ENCODE results near the gene ZNF592. TPM values are rescaled to one million over a fixed set of nuclear protein-coding genes. Genes with fewer than 3 reads are reported as not detected.

ZNF592 gene
- polyA plus RNA-seq, 2 of the 4 experiments (the other 2 are of a cell fraction) = 12.4 to 13.9 TPM

DNA sequence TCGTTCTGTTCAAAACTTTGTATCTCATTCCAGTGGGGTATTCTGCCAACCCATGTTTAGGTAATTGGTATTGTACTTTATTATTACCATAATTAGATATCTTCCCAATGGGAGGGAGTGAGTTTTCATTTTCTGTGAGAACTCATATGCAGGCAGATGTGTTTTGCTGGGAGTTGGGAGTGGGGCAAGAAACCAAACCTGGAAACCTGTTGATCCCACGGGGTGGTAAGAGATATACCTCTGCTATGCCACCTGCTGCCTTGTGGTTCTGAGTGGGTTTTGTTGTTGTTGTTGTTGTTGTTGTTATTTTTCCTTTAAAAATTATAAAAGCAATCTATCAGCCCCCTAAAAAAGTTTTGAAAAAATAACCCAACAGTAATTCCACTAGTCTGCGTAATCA lies 32.1 kb downstream of the ZNF592 start (continued):
- no peak for TF ChIP-seq CBX2 (IDR thresholded peaks at IDR 0.05; ENCODE audit: borderline replicate concordance, low read depth)
- TF ChIP-seq, protein P1, sequence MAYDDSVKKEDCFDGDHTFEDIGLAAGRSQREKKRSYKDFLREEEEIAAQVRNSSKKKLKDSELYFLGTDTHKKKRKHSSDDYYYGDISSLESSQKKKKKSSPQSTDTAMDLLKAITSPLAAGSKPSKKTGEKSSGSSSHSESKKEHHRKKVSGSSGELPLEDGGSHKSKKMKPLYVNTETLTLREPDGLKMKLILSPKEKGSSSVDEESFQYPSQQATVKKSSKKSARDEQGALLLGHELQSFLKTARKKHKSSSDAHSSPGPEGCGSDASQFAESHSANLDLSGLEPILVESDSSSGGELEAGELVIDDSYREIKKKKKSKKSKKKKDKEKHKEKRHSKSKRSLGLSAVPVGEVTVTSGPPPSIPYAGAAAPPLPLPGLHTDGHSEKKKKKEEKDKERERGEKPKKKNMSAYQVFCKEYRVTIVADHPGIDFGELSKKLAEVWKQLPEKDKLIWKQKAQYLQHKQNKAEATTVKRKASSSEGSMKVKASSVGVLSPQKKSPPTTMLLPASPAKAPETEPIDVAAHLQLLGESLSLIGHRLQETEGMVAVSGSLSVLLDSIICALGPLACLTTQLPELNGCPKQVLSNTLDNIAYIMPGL (CRISPR knock-in tag; IDR thresholded peaks at IDR 0.05; ENCODE audit: borderline replicate concordance) = no peak
- no peak for TF ChIP-seq MAFK (IDR thresholded peaks at IDR 0.05; ENCODE audit: partially characterized antibody)
- TF ChIP-seq JUNB (IDR thresholded peaks at IDR 0.05) = no peak
- no peak for TF ChIP-seq HOXB13 (CRISPR knock-in tag; IDR thresholded peaks at IDR 0.05; ENCODE audit: low read depth)
- TF ChIP-seq RARB (CRISPR knock-in tag; IDR thresholded peaks at IDR 0.05) = no peak
- TF ChIP-seq CBX8 (IDR thresholded peaks at IDR 0.05) = no peak
- no peak for TF ChIP-seq KDM1A (IDR thresholded peaks at IDR 0.05; ENCODE audit: low read depth)
- no peak for TF ChIP-seq BHLHE40 (IDR thresholded peaks at IDR 0.05; ENCODE audit: low read depth, low read length)

DNA sequence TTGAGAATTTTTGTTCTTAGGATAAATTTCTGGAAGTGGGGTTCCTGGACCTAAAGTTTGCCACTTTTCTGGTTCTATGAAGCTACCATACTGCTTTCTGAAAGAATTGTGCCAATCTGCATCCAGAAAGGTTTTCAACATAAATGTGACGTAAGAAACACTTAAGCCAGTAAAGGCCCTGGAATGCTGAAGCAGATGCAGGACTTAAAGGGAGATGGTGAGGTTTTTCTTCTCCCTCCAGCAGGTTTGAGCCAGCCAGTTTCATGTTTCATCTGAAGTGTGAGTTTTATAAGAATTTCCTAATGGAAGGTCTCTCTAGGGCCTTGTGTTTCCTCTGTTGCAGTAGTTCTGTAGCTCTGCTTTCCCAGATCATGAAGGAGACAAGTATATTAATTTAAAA lies 33.1 kb downstream of the ZNF592 start:
- CTCF ChIA-PET = no interaction called here
- DNase-seq (ENCODE audit: low read depth in 1 of 2, low spot score in 1 of 2) (no peak), ATAC-seq (no peak), FAIRE-seq (no peak)
- H3K4me1 ChIP-seq = no peaks in the 10 kb centered on the region
- TF ChIP-seq CBX2 (IDR thresholded peaks at IDR 0.05; ENCODE audit: borderline replicate concordance, low read depth) = no peak
- TF ChIP-seq EP300 (IDR thresholded peaks at IDR 0.05) = no peak
- no peak for TF ChIP-seq ZSCAN20 (CRISPR knock-in tag; IDR thresholded peaks at IDR 0.05)
- TF ChIP-seq, protein P2, sequence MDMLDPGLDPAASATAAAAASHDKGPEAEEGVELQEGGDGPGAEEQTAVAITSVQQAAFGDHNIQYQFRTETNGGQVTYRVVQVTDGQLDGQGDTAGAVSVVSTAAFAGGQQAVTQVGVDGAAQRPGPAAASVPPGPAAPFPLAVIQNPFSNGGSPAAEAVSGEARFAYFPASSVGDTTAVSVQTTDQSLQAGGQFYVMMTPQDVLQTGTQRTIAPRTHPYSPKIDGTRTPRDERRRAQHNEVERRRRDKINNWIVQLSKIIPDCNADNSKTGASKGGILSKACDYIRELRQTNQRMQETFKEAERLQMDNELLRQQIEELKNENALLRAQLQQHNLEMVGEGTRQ (IDR thresholded peaks at IDR 0.05) = no peak
- TF ChIP-seq RNF2 (IDR thresholded peaks at IDR 0.05; ENCODE audit: borderline replicate concordance, low read depth) = no peak
- TF ChIP-seq, protein P3, sequence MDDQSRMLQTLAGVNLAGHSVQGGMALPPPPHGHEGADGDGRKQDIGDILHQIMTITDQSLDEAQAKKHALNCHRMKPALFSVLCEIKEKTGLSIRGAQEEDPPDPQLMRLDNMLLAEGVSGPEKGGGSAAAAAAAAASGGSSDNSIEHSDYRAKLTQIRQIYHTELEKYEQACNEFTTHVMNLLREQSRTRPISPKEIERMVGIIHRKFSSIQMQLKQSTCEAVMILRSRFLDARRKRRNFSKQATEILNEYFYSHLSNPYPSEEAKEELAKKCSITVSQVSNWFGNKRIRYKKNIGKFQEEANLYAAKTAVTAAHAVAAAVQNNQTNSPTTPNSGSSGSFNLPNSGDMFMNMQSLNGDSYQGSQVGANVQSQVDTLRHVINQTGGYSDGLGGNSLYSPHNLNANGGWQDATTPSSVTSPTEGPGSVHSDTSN (IDR thresholded peaks at IDR 0.05) = no peak
- no peak for TF ChIP-seq ZNF302 (CRISPR knock-in tag; IDR thresholded peaks at IDR 0.05)
- TF ChIP-seq HDAC2 (IDR thresholded peaks at IDR 0.05) = no peak
- no peak for TF ChIP-seq BHLHE40 (IDR thresholded peaks at IDR 0.05; ENCODE audit: low read depth, low read length)
- TF ChIP-seq RARB (CRISPR knock-in tag; IDR thresholded peaks at IDR 0.05) = no peak
- TF ChIP-seq RCOR1 (IDR thresholded peaks at IDR 0.05; ENCODE audit: low read depth, low read length) = no peak
- TF ChIP-seq RFX5 (IDR thresholded peaks at IDR 0.05) = no peak
- TF ChIP-seq SMC3 (IDR thresholded peaks at IDR 0.05) = no peak
- TF ChIP-seq POLR2AphosphoS2 (conservative IDR thresholded peaks at IDR 0.05; ENCODE audit: low read length) = no peak
- no peak overlapping the region for H3K4me2 ChIP-seq
- POLR2A ChIA-PET = no interaction called here
- H3K9me3 ChIP-seq = no peaks in the 10 kb centered on the region
- WGBS (ENCODE audit: missing lambda C conversion rate) = 97% methylated on average over 1 of the region's 1 CpG
- no peak overlapping the region for H3K27ac ChIP-seq
- H3K4me3 ChIP-seq = no peak overlapping the region

DNA sequence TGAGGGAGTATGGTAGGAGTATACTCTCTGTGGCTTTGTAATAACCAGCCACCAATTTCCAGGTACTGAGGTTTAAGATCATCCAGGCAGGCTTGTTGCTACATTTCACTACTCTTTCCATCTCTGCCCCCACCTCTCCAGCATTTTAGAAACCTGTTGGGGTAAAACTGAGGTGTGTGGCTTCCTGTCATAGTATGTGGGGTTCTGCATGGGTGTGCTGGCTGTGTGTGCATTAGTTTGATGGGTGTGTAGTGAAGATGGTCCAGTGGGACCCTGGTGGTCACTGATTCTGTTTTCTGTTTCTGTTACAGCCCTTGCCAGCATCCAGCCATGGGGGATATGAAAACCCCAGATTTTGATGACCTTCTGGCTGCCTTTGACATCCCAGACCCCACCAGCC lies 34.0 kb downstream of the ZNF592 start:
- no peaks in the 10 kb centered on the region for H3K9me3 ChIP-seq
- H3K4me2 ChIP-seq = no peak overlapping the region
- TF ChIP-seq RARB (CRISPR knock-in tag; IDR thresholded peaks at IDR 0.05) = no peak
- TF ChIP-seq CHD4 (IDR thresholded peaks at IDR 0.05; ENCODE audit: borderline replicate concordance) = no peak
- TF ChIP-seq KDM1A (IDR thresholded peaks at IDR 0.05; ENCODE audit: low read depth) = no peak
- TF ChIP-seq FOXS1 (CRISPR knock-in tag; IDR thresholded peaks at IDR 0.05) = no peak
- TF ChIP-seq, protein P4, sequence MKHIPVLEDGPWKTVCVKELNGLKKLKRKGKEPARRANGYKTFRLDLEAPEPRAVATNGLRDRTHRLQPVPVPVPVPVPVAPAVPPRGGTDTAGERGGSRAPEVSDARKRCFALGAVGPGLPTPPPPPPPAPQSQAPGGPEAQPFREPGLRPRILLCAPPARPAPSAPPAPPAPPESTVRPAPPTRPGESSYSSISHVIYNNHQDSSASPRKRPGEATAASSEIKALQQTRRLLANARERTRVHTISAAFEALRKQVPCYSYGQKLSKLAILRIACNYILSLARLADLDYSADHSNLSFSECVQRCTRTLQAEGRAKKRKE (CRISPR knock-in tag; IDR thresholded peaks at IDR 0.05; ENCODE audit: low read depth) = no peak
- TF ChIP-seq, protein P5, sequence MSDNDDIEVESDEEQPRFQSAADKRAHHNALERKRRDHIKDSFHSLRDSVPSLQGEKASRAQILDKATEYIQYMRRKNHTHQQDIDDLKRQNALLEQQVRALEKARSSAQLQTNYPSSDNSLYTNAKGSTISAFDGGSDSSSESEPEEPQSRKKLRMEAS (IDR thresholded peaks at IDR 0.05) = no peak
- no peak for TF ChIP-seq RFX5 (IDR thresholded peaks at IDR 0.05)
- TF ChIP-seq, protein P6, sequence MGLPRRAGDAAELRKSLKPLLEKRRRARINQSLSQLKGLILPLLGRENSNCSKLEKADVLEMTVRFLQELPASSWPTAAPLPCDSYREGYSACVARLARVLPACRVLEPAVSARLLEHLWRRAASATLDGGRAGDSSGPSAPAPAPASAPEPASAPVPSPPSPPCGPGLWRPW (IDR thresholded peaks at IDR 0.05) = no peak
- TF ChIP-seq, protein P7, sequence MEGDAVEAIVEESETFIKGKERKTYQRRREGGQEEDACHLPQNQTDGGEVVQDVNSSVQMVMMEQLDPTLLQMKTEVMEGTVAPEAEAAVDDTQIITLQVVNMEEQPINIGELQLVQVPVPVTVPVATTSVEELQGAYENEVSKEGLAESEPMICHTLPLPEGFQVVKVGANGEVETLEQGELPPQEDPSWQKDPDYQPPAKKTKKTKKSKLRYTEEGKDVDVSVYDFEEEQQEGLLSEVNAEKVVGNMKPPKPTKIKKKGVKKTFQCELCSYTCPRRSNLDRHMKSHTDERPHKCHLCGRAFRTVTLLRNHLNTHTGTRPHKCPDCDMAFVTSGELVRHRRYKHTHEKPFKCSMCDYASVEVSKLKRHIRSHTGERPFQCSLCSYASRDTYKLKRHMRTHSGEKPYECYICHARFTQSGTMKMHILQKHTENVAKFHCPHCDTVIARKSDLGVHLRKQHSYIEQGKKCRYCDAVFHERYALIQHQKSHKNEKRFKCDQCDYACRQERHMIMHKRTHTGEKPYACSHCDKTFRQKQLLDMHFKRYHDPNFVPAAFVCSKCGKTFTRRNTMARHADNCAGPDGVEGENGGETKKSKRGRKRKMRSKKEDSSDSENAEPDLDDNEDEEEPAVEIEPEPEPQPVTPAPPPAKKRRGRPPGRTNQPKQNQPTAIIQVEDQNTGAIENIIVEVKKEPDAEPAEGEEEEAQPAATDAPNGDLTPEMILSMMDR (IDR thresholded peaks at IDR 0.05) = no peak
- no peak for TF ChIP-seq HOXA7 (CRISPR knock-in tag; IDR thresholded peaks at IDR 0.05)
- TF ChIP-seq EHMT2 (IDR thresholded peaks at IDR 0.05; ENCODE audit: low read depth) = no peak
- no peak for TF ChIP-seq TP53 (CRISPR knock-in tag; IDR thresholded peaks at IDR 0.05)
- no peak for DNase-seq (ENCODE audit: low read depth in 1 of 2, low spot score in 1 of 2)
- ChIA-PET POLR2A (no interaction called here), CTCF (no interaction called here)
- ATAC-seq = no peak
- H3K4me1 ChIP-seq = no peaks in the 10 kb centered on the region
- H3K27ac ChIP-seq = no peak overlapping the region
- FAIRE-seq = no peak
- H3K4me3 ChIP-seq = no peak overlapping the region
